GM21447 (cell line): Measurements from ENCODE around the gene CCDC188.
A peak's percentile ranks its signal among the peaks of the same experiment; 100 is the strongest.

Experiments
- ATAC-seq: cut with Tn5 transposase; IDR thresholded peaks from one replicate; pipeline ENCODE4 v1.9.1; 2021; ENCODE audit not compliant: unreplicated experiment

Gene CCDC188

DNA sequence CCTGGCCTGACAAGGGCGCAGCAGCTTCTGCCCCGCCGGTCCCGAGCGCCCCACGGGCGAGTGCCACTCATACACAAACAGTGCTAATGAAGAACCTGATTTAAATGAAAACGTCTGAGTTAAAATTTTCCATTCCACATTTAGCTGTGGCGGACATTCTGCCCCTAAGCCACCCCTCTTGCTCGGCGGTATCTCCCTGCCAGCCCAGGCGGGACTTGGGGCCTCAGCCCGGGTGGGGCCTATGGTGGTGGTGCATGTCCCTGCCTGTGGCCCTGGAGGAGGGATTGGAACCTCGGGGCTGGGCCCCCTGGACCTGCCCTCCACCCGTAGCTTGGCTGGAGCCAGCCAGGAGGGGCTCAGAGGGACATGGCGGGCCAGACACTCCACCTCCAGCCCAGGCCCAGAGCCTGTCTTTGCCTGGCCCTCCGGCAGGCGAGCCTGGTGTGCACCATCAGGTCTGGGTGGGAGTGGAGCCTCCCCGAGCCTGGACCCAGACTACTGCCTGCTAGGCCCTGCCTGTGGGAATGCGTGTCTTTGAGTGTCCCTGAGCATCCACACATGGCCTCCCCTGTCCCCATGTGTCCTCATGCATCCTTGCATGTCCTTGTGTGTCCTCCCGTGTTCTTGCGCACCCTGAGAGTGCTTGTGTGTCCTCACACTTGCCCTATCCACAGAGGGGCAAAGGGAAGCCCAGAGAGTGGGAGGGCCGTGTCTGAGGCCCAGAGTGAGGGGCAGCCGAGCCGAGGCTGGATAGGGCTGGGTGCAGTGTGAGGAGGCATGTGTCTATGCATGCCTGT is 14.9 kb downstream of the CCDC188 start:
- no peak for ATAC-seq

DNA sequence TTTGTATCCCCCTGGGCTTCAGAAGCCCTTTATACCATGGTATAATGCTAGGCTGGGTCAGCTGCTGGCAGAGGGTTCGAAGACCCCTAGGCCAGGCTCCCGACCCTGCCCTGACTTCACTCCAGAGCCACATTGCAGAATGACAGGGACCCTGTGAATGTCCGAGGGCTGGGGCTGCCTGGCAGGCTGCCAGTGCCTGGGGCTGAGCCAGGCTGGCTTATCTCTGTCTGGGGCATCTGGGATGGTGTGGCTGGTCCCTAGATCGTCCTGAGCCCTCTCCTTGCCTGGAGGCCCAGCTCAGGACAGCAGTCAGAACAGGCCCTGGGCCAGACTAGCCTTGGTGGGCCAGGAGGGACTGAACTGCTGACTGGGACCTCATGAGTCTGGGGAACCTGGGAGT is 15.6 kb downstream of the CCDC188 start:
- no peak for ATAC-seq

DNA sequence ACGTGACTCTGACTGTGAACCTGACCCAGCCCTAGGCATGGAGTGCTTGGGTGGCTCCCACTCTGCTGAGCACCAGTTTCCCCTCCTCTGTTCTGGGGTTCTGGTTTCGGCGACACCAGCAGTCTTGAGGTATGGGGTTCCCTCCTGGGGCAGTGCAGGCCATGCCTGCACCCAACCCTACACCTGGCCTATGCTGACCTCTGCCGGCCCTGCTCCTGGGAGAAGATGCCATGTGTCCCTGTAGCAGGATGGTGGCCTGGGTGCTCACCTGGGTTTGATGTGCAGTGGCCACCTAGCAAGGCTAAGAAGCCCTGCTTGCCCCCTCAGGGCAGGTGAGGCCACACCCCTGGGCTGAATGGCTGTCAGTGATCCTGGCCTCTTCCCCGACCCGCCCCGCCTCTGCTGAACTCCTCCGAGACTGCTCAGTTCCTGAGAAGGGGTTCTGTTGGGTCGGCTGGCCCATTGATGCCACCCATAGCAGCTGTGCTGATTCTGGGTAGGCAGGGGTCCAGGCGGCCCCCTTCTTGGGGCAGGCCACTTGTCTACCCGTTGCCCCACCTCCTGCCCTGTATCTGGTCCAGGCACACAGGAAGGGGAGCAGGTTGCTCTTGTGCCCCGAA is 16.8 kb downstream of the CCDC188 start:
- no peak for ATAC-seq

DNA sequence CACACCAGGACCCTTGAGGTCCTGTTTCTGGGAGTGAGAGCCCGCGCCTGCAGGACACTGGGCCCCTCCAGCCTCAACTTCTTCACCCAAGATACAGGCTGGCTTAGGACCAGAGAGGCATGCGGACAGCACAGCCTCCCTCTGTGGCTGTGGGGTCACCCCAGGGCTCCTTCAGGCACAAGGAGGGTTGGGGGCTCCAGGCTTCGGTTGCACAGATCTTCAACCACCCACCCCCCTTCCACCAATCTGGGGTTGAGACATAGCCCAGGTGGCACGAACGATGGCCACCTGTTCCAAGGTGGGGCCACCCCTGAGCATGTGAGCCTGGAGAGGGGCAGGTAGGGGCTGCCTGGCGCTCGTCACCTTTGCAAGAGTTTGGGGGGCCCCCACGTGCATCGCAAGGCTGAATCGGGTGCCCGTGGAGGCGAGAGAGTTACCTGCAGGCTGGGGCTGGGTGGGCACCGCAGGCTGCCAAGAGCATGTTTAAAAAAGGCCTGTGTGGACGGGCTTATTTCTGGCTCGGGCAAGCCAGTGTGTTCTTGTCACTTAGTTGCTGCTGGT is 18.1 kb downstream of the CCDC188 start:
- no peak for ATAC-seq

DNA sequence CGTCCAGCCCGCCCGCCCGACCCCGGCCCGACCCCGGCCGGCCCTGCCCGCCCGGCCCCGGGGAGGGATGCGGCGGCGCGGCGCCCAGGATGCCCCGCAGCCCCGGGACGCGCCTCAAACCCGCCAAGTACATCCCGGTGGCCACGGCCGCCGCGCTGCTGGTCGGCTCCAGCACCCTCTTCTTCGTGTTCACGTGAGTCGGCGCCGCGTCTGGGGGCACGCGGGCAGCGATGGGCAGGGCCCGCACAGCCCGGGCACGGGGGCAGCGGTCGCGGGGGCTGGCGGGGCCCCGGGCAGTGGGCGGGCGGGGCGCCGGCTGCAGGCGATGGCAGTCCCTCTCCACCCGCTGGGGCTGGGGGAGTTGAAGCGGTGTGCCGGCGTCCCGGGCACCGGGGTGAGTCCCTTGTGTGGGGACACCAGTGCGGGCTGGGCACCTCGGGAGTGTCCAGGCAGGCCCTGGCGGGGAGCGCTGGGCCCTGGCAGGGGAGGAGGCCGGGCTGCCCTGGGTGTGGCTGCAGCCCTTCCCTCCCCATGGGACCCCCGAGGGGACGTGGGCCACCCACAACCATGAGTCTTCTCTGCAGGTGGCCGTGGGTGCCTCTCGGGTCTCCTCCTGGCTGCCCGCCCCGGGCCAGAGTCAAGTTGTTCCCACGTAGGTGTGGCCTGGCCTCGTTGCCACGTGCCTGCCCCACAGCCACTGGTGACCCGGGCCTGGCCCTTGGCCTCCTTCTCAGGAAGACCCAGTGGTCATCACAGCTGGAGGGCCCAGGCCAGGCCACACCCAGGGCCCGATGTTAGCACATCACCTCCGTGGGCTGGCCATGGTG is 18.8 kb downstream of the CCDC188 start:
- ATAC-seq: no peak

DNA sequence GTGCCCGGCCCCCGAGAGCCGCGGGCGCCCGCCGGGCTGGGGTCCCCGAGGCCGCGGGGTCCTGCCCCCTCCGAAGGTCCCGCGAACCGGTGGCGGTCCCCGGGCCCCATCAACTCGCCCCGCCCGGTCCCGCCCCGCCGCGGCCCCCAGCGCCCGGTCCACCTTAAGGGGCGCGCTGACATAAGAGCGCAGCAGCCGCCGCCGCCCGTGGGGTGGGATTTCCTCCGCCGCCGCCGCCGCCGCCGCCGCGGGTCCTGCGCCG is 19.3 kb downstream of the CCDC188 start, which contains the start of gene ZDHHC8:
ZDHHC8 (plus strand) TSS at position 208 of the 262 bp plus-strand sequence. CDS start 144 bp downstream, outside the sequence.
- peak; percentile 48 for ATAC-seq

DNA sequence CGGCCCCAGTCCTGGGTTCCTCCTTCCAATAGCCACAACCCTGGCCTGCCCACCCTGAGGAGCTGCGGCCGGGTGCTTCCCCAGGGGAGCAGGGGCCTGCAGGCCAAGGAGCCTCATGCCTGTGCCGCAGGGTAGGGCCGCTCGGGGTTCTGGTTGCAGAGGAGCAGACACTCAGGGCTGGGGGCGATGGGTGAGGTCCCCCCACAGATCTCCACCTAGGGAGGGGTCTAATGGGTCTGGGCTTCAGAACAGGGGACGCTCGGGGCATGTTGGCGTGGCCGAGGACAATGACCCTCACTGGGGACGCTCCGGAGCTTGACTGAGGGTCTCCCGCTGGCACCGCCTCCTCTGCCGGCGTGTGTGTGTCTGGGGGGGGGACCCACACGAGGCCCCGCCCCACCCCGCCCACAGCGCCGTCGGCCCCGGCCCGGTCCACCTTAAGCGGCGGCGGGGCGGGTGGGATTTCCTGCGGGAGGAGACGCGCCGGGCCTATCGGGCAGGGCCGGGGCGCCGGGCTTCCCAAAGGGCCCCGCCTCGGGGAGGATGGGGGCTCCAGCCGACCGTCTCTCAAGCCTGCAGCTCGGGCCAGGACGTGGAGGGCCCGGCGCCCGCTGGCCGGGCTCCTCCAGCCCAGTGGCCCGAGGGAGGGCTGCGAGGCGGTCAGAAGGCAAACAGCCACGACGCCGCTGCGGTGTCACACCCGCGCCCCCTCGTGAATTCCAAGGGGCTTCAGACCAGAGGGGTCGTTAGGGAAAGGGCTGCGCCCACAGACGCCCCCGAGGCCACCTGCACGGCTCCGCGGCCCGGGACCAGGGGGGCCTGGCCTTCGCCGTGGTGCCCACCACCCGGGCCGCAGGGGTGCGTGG is 19.9 kb downstream of the CCDC188 start:
- peak; percentile 45 for ATAC-seq

DNA sequence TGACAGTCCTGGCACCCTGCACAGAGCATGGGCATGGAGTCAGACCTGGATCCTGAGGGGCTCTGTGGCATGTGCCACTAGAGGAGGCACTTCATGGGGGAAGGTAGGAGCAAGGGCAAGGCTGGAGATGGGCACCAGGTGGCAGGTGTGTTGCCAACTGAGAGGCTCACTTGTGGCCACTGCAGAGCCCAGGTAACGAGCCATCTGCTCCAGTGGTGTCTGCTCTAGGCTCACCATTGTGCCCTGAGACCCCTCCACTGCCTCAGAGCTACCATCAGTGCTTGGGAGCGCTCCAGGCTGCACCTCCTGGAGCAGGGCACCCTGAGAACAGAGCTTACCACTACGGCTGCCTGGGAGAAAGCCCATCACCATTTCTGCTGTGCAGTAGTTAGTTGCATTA is 20.5 kb downstream of the CCDC188 start:
- ATAC-seq: no peak

DNA sequence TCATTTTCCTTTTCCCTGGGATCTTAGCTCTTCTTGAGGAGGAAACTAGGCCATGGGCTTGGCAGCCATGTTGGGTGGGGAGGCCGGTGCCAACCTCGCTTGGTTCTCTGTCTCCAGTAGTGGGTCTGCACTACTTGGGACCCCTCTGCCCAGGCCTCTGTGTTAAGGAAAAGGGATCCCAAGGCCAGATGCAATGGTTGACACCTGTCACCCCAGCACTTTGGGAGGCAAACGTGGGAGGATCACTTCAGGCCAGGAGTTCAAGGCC is 21.2 kb downstream of the CCDC188 start:
- ATAC-seq: no peak

DNA sequence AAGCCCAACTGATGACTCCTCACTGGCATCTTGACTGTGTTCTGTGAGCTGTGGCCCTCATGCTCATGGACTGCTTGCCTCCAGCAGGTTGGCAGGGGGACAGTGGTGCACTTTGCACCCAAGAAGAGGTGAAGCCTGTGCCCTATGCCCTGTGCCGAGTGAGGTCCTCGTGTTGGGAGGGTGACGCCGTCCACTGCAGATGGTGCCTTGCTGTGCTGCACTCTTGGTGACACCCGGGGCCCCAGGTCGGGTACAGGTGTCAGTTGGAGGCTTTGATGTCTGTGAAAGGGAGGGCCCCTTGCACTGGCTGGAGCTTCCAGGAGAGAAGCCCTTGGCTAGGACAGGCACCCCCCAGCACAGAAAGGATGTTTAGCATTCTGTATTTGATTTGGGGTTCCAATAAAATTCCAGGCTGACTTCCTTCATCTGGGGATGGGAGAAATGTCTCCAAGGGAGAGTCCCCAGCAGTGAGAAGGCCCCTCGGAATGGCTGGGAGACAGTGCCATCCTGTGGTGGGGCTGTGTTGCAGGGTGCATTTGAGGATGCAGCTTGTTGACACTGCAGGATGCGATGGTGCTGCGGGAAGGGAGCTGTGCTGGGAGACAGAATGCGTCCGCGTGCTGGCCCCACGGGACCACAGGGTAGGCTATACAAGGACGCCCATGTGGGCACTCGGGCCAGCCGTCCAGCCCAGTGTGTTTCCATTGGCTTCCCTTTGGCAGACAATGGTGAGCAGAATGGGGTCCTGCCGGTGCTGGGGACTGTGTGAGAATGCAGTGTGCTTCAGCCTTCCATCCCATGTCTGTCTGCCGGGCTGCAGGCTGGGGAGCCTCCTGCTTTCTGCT is 21.7 kb downstream of the CCDC188 start:
- ATAC-seq: no peak

DNA sequence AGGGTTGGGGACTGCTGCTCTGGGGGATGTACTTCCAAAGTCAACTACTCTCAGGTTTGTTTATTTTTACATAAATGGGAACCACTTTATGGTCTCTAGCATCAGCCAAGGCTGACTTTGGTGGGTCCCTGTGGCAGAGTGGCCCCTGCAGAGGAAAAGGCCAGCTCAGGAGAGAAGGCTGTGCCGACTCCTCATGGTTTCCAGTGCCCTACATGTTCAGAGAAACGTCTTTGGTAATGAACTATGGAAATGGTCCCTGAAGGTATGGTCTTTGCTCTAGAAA is 22.3 kb downstream of the CCDC188 start:
- no peak for ATAC-seq

DNA sequence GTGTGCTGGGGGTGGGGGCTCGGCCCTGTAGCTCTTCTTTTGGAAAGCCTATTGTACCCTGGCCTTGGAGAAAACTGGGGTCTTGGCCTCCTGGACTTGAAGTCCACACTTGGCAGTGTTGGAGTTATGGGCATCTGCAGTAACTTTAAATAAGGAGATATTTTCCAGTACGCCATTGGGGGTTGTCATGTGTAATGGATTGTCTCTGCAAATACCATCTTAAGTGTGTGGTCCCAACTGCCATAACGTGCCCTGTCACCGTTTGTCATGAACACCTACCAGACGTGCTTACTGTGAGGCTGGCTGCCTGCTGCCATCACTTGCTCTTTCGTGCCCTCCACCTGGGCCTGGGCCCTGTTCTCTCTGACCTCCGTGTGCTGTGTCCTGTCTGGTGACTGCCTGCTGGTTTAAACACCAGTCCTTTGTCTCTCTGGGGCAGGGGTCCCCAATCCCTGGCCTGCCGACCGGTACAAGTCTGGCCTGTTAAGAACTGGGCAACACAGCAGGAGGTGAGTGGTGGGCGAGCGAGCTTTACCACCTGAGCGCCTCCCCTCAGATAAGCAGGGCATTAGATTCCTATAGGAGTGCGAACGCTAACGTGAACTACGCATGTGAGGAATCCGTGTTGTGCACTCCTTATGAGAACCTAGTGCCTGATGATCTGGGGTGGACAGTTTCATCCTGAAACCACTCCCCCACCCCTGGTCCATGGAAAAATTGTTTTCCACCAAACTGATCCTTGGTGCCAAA is 22.8 kb downstream of the CCDC188 start:
- no peak for ATAC-seq

DNA sequence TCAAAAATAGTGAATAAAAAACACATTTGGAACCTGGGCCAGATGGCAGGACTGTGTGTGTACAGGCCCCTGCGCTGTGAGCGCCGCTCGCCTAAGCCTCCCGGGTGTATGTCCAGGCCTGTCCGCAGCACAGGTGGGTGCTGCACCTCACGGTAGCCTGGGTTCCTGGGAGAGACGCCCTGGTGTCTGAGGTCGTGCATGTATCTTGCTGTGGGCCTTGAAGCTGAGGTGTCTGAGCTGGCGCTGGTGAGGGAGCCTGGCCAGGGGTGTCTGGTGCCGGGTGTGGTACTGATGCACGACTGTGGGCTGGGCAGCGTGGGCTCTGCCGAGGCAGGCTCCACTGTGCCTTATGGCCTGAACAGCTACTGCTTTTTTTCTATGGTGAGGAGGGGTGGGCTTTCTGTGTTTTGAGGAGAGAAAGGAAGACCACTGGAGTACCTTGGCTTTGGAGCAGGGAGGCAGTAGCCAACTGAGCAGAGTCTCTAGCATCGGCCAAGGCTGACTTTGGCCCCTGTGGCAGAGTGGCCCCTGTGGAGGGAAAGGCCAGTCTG is 23.5 kb downstream of the CCDC188 start:
- no peak for ATAC-seq

DNA sequence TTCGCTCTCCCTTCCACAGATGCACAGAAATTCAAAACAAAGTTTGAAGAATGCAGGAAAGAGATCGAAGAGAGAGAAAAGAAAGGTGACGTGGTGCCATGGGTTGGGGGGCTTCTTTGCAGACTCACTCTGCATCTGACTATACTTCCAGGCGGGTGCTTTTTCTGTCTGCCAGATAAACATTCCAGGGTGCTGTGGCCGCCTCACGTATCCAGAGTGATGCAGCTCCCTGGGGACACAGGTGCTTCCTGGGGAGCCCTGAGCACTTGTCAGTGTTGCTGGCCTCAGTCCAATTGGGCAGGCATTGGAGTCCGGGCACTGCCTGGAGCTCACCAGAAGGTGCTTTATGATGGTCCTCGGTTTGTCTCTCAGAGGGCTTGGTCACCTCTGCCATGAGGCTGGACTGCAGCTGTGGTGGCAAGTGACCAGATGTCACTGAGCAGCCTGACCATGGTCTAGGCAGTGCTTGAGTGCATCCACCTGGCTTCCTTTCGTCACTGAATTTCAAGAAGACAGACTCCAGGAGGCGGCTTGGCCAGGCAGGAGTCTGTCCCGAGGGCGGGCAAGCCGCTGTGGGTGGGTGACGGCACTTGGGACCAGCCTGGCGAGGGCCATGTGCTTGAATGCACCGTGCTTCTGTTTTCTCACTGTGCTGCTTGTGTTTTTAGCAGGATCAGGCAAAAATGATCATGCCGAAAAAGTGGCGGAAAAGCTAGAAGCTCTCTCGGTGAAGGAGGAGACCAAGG is 24.4 kb downstream of the CCDC188 start:
- no peak for ATAC-seq

DNA sequence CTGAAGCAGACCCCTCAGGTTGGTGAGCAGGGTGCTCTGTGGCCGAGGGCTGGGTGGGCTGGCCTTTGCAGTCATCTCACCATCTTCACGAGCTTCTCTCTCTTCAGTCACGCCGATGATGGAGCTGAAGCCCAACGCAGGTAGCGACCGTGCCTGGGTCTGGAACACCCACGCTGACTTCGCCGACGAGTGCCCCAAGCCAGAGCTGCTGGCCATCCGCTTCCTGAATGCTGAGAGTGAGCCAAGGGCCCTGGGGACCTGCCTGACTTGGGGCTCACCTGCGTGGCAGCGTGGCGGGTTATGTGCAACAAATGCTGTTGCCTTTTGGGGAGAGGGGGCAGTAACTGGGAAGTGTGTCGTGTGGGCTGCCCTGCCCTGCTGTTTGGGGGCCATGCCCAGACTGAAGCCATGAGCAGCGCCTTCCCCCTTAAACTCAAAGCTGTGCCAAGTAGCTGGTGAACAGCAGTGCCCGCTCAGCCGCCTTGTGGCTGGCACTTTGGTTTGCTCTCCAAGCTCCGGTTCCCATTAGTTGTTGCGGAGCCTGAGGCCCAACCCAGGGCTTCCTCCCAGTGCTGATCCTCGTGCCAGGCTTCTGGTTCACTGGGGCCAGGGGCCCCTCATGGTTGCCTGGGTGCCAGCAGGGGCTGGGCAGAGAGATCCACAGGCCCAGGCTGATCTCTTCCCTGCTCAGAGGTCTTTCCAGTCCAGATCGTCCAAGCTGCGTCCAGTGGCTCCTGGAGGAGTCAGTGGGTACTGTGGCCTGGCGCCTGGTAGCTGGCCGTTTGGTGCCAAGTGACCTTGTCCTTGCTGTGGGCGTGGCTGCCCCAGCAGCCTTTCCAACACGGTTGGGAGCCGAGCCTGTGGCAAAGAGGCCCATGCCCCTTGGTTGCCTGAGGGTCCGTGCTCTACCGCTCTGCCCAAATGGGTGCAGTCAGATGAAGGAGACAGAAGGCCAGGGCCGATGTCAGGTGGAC is 25.4 kb downstream of the CCDC188 start:
- ATAC-seq: no peak

DNA sequence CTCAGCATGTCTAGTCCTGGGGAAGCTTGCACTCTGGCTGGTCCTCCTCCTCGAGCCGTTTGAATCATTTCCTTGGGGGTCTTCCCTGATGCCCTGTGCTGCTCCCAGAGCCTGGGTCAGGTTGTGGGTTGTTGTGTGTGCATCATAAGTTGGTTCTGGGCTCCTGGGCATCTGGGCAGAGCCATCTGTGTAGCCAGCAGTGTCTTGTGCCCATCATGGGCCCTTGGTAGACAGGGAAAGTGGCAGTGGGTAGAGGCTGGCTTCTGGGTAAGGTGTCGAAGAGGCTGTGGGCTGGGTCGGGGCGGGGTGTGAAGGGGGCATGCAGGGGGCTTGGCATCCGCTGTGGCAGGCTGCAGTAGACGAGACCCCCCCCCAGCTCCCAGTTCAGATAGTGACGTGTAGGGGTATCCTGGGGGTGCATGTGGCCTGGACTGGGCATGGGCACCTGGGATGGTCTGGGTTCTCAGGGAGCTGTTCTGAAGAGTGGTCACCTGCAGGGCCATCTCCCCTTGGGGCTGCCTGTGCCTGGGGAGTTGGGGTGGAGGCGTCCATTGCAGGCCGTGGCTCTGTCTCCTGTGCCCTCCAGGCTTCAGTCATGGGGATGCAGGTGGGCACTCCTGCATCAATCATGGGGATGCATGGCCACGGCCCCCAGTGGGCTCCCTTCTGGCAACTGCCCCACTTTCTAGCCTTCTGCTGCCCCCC is 26.6 kb downstream of the CCDC188 start:
- ATAC-seq: no peak
